ENCODE measurements around the gene SART1. TPM values are rescaled to one million over a fixed set of nuclear protein-coding genes. Genes with fewer than 3 reads are reported as not detected.
"Not testable (repeated sequence)": the region's sequence is repeated elsewhere in the genome, so short reads cannot be mapped to it uniquely, and the experiment has no call there.

The SART1 gene
- total RNA-seq, 1 donor: 41.6 TPM

DNA sequence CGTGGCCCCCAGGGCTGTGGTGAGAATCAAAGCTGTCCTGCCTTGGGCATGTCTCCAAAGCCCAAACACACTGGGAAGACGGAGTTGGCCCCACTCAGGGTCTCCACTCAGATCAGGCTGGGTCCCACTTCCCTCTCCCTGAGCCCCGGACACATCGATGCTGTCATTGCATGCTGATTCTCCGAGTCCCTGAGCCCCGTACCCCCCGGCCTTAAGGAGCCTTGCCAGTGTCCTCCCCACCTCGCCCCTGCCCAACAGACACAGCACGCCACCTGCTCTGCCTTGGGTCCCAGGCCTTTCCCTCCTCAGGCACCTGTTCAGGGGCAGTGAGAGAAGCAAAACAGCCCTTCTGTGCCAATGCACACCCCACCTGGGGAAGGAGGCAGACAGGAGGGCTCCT, 25.8 kb downstream of the SART1 start:
- Histone ChIP-seq H3K4me1 (ENCODE audit: insufficient read depth, low read length) (peaks cover 17% of the 10 kb centered on the region), H3K9me3 (ENCODE audit: low read depth, low read length) (no peaks in the 10 kb centered on the region), H3K4me3 (ENCODE audit: low read length) (no peak overlapping the region), H3K27me3 (ENCODE audit: insufficient read depth, low read length) (no peaks in the 10 kb centered on the region)

DNA sequence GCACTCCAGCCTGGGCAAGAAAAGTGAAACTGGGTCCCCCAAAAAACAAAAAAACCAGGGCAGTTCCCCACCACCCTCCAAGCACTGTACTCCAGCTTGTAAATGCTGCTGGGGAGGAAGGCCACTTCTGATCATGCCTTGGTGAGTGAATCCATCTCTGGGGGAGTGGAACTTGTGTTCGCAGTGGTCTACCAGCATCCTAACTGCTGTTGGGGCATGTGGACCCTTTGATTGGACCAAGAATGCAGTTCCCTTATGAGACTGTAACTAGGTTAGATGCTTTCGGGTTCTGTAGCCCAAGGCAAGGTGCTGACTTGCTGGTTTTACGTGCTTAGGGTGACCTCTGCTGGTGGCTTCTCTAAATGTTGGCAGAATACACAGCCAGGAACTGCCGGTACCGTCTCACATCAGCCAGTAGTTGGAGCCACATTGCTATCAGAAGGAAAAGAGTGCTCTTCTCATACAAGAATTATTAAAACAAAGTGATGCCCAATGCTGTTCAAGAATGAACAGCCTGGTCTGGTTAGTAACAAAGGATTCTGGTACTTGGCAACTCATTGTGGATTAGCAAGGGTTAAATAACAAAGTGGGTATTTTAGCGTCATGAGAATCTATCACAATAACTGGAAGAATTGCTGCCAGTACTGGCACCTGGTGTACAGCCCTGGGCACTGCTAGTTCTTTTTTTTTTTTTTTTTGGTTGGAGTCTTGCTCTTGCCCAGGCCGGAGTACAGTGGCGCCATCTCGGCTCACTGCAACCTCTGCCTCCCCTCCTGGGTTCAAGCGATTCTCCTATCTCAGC, 27.5 kb downstream of the SART1 start:
- Histone ChIP-seq H3K9me3 (ENCODE audit: low read depth, low read length) (no peaks in the 10 kb centered on the region), H3K27me3 (ENCODE audit: insufficient read depth, low read length) (no peaks in the 10 kb centered on the region), H3K4me3 (ENCODE audit: low read length) (no peak overlapping the region), H3K4me1 (ENCODE audit: insufficient read depth, low read length) (peaks cover 17% of the 10 kb centered on the region)

DNA sequence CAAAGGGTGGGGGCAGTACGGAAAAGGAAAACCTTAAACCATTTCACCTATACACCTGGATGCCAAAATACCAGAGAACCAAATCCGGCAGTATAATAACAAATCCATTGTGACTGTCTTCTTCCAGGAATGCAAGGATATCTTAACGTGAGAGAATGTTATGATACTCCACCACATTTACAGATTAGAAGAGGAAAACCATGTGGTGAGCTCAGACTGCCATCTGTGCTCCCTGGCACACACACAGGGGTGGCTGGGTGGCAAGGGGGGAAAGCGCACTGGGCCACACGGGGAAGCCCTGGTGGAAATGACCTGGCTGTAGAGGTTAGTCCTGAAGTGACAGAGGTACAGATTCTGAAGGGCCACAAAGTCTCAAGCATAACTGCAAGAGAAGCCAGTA, 30.5 kb downstream of the SART1 start:
- no peak overlapping the region for H3K4me3 ChIP-seq (ENCODE audit: low read length)
- H3K4me1 ChIP-seq (ENCODE audit: insufficient read depth, low read length): peaks cover 7% of the 10 kb centered on the region
- no peaks in the 10 kb centered on the region for H3K9me3 ChIP-seq (ENCODE audit: low read depth, low read length)
- no peaks in the 10 kb centered on the region for H3K27me3 ChIP-seq (ENCODE audit: insufficient read depth, low read length)

DNA sequence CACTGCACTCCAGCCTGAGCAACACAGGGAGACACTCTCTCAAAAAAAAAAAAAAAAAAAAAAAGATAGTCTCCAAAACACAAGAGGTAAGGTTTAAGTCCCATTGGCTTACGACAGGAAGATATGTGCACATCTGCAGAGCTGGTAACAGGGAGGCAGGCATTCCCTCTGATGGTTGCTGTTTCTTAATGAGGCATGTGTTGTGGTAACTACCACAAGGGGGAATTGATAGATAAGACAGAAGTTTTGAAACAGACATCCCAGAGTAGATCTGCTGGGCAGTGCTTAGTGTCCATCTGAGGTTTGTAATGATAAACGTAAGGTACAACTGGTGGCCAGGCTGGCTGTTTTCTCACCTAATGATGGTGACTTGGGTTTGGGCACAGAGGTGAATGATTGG, 35.8 kb downstream of the SART1 start:
- H3K27me3 ChIP-seq (ENCODE audit: insufficient read depth, low read length): no peaks in the 10 kb centered on the region
- H3K9me3 ChIP-seq (ENCODE audit: low read depth, low read length): no peaks in the 10 kb centered on the region
- no peak overlapping the region for H3K4me3 ChIP-seq (ENCODE audit: low read length)
- peaks cover 16% of the 10 kb centered on the region for H3K4me1 ChIP-seq (ENCODE audit: insufficient read depth, low read length)

DNA sequence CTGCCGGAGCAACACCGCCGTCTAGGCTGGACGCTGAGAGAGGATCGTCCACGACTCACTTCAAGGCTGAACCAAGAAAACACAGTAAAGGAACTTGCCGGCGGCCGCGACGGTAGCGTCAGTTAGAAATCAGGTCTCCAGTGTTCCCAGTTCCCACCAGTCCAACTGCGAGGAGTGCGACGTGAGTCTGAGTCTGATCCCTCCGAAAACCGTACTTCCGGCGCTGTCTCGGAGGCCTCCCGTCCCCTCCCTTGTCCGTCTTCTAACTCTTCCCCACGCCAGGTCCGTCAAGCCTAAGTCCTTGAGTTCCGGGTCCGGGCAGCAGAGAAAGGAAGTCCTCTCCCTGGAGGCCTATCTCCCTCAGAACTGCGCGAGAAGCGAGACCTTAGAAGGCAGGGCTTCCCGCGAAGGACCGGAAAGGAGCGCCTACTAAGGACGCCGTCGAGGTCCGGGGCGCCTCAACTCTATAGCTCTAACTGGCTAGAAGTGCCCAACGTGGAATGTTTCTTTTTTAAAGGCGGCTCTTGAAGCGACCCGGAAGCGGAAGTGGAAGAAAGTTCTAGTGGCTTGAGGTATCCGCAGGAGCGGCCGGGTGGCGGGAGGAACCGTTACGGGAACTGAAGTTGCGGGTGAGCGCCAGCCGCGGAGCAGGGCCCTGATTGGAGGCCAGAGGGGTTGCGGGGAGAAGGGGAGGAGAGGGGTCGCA, 40.6 kb downstream of the SART1 start, which contains the start of the genes BANF1 and EIF1AD:
Gene BANF1, plus strand, starts transcription at position 562 of the 706 bp plus-strand sequence. CDS start 748 bp downstream, outside the sequence.
Gene EIF1AD, minus strand, starts transcription at position 216 of the 706 bp plus-strand sequence. CDS start 1,768 bp downstream, outside the sequence.
- H3K4me1 ChIP-seq (ENCODE audit: insufficient read depth, low read length): peaks cover 26% of the 10 kb centered on the region
- no peaks in the 10 kb centered on the region for H3K9me3 ChIP-seq (ENCODE audit: low read depth, low read length)
- no peaks in the 10 kb centered on the region for H3K27me3 ChIP-seq (ENCODE audit: insufficient read depth, low read length)
- peak within 1 kb of the TSS; percentile 92 for H3K4me3 ChIP-seq (ENCODE audit: low read length)

DNA sequence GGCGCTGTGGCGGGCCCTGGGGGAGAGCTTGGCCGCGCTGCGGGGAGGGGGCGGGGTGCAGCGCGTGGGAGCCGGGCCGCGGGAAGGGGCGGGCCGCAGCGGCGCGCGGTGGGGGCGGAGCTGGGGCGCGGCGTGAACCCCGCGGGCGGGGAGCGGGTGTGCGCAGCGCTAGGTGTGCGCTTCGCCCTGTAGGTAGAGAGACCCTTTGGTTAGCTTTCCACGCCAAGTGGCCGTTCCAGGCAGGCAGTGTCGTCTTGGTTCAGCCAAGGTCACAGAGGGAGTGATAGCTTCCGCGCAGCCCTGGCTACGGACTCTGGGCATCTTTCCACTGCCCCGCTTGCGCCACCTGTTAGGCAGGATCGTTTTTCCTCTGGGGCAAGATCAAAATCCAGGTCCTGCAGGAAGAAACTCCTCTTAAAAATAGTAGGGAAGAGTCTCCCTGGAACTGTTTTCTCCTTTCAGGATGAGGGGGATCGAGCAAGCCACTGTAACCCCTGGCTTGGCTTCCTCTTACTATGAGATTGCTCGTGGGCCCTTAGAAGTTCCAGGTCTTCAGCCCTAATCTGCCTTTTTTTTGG, 41.2 kb downstream of the SART1 start:
- Histone ChIP-seq H3K4me1 (ENCODE audit: insufficient read depth, low read length) (peaks cover 26% of the 10 kb centered on the region), H3K4me3 (ENCODE audit: low read length) (peak overlapping the region; percentile 92), H3K9me3 (ENCODE audit: low read depth, low read length) (no peaks in the 10 kb centered on the region), H3K27me3 (ENCODE audit: insufficient read depth, low read length) (no peaks in the 10 kb centered on the region)

DNA sequence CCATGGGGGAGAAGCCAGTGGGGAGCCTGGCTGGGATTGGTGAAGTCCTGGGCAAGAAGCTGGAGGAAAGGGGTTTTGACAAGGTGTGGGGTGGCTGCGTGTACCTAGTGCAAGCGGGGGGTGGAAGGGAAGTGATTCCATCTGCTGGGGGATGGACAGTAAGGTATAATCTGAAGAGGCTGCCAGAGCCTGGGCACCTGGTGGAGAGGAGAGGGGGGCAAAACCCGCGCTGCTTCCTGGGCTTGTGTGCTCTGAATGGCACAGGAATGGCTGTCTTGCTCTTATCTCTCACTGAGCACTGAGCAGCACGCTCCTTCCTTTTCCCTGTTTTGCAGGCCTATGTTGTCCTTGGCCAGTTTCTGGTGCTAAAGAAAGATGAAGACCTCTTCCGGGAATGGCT, 41.8 kb downstream of the SART1 start:
- H3K27me3 ChIP-seq (ENCODE audit: insufficient read depth, low read length): no peaks in the 10 kb centered on the region
- H3K4me1 ChIP-seq (ENCODE audit: insufficient read depth, low read length): peaks cover 26% of the 10 kb centered on the region
- no peaks in the 10 kb centered on the region for H3K9me3 ChIP-seq (ENCODE audit: low read depth, low read length)
- H3K4me3 ChIP-seq (ENCODE audit: low read length): peak overlapping the region; percentile 92

DNA sequence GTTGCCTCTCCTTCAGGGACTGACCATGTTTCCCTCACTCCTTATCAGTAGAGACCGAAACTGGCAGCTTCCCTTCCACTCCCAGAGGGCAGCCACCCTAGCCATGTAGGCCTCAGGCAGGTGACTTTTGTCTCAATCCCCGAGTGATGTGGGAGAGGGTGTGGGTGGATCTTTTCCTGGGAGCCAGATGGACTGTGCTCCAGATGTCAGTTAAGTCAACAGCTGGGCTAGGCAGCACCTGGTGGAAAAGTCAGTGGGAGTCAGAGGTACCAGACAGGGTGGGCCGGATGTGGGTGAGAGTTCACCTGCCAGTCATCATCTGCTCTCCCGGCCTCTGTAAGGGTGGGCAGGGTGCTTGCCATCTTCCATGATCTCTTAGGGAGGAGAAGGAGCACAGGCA, 42.7 kb downstream of the SART1 start:
- Histone ChIP-seq H3K27me3 (ENCODE audit: insufficient read depth, low read length) (no peaks in the 10 kb centered on the region), H3K4me1 (ENCODE audit: insufficient read depth, low read length) (peaks cover 26% of the 10 kb centered on the region), H3K9me3 (ENCODE audit: low read depth, low read length) (no peaks in the 10 kb centered on the region), H3K4me3 (ENCODE audit: low read length) (no peak overlapping the region)

DNA sequence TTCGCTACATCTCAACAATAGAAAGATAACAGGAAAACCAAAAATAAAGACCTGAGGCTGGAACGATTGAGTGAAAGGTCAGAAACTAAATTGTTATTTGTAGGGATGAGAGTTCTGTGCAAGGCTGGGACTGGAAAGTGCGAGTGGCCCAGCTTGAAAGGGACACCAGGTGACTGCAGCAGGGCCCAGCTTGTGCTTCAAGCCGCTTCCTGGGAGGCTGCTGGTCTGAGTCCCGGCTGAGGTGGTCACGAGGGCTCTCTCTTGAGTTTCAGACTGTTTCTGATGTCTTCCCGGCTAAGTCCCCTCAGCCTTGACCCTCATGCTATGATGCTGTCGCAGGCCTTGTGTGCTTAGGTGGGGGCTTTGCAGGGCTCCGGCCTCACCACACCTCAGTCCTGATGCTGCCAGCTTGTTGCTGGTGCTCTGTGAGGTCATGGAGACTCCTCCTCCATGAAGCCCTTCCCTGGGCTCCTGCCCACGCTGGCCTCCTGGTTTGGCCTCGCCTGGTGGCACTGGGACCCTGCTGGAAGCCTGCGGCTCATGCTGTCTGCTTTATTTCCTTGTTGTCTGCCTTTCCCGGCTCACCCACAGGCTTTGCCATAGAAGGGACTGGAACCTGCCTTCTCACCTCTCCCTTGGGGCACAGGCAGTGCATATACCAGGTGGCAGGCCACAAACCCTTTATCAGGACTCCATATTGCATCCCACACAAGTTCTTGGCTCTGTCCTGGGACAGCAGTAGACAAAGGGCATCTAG, 44.8 kb downstream of the SART1 start:
- peaks cover 13% of the 10 kb centered on the region for H3K4me1 ChIP-seq (ENCODE audit: insufficient read depth, low read length)
- no peaks in the 10 kb centered on the region for H3K9me3 ChIP-seq (ENCODE audit: low read depth, low read length)
- H3K27me3 ChIP-seq (ENCODE audit: insufficient read depth, low read length): peaks cover 8% of the 10 kb centered on the region
- no peak overlapping the region for H3K4me3 ChIP-seq (ENCODE audit: low read length)

DNA sequence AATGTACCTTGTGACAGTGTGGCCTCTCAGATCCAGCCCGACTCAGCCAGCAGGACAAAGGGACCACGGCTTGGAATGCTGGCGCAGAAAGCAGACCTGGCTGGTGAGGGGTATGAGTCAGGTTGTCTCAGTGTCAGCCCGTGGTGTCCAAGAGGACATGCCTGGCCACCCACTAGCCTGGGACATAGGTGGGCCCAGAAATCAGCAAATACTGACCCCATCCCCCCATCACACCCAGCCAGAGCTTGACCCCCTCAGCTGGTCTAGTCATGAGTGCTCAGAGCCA, 45.3 kb downstream of the SART1 start:
- no peaks in the 10 kb centered on the region for H3K9me3 ChIP-seq (ENCODE audit: low read depth, low read length)
- peaks cover 14% of the 10 kb centered on the region for H3K4me1 ChIP-seq (ENCODE audit: insufficient read depth, low read length)
- peaks cover 13% of the 10 kb centered on the region for H3K27me3 ChIP-seq (ENCODE audit: insufficient read depth, low read length)
- H3K4me3 ChIP-seq (ENCODE audit: low read length): no peak overlapping the region

DNA sequence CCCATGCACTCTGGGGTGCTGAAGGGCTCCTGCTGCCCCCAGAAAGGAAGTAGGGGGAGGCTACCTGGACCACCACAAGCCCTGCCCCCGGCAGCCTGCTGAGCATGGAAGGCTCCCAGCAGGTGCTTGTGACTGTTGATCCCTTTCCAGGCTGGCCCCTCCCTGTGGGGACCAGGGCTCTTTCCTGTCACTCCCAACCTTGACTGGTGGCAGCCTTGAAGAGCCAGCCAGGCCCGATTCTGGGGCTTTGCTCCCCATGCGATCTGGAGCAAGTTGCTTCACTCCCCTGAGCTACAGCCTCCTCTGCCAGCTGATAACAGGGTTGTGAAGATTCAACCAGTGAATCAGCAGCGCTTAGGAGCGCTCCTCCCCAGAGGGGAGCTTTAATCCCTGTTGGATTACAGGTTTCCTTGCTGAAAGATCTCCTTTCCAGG, 45.7 kb downstream of the SART1 start:
- no peaks in the 10 kb centered on the region for H3K9me3 ChIP-seq (ENCODE audit: low read depth, low read length)
- no peak overlapping the region for H3K4me3 ChIP-seq (ENCODE audit: low read length)
- H3K4me1 ChIP-seq (ENCODE audit: insufficient read depth, low read length): peaks cover 18% of the 10 kb centered on the region
- H3K27me3 ChIP-seq (ENCODE audit: insufficient read depth, low read length): peaks cover 17% of the 10 kb centered on the region

DNA sequence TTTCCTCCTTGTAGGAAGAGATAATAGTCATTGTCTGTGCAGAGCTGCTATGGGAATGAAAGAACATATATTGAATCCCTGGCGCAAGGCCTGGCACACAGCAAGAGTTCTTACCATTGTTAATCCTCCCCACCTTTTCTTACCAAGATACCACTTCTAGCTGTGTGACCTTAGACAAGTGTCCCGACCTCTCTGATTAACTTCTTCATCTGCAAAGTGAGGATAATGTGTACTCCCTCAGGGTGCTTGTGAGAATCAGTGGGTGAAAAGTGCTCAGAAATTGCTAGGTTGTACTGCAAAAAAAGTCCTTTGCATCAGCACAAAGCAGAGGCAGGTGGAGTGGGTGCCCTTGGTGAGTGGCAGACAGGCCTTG, 46.5 kb downstream of the SART1 start:
- H3K27me3 ChIP-seq (ENCODE audit: insufficient read depth, low read length): peaks cover 23% of the 10 kb centered on the region
- H3K4me3 ChIP-seq (ENCODE audit: low read length): no peak overlapping the region

DNA sequence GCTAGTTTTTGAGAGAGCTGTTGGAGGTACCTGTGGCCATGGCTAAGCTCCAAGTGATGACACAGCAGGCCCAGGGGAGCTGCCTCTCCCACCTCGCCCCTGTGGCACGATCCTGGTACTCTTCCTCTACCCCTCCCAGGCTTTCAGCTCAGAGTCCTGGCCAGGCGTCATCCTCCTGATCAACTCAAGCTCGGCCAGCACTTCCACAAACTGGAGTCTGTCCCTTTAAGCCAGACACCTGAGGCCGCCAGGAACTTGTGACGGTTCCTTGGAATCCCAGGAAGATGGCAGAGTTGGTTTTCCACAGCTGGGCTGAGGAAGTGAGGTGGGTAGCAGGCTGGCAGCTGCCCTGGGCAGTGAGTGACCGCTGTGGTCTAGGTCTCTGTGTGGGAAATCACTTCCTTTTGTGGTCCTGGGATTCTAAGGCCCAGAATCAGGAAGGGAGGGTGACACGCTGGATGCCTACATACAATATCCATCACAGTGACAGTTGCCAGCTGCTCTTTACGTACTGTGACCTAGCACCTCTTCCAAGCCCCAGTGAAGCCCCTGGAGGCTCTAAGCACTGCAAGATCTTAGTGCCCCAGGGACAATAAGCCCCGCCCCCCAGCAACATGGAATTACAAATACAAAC, 47.1 kb downstream of the SART1 start:
- Histone ChIP-seq H3K4me1 (ENCODE audit: insufficient read depth, low read length) (peaks cover 21% of the 10 kb centered on the region), H3K27me3 (ENCODE audit: insufficient read depth, low read length) (peaks cover 26% of the 10 kb centered on the region), H3K4me3 (ENCODE audit: low read length) (no peak overlapping the region)

More for the DNA sequence above, 46.5 kb downstream of the SART1 start:
- H3K9me3 ChIP-seq (ENCODE audit: low read depth, low read length): no peaks in the 10 kb centered on the region
- peaks cover 21% of the 10 kb centered on the region for H3K4me1 ChIP-seq (ENCODE audit: insufficient read depth, low read length)

DNA sequence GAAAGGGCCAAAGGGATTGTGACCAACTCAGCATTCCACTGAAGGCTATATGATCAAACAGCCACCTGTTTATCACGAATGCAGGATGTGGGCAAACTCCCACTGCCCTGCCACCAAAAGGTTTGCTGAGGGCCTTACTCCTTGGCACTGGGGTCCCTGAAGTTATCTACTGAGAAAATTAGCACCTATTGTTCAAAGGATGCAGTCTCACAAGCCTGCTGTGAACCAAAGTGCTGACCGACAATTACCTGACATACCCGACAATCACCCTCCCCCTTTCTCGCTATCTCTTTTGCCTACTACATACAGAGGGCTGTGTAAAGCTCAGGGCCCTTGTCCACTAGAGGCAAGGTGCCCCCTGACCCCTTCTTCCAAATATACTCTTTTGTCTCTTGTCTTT, 48.5 kb downstream of the SART1 start:
- not testable (repeated sequence) for H3K9me3 ChIP-seq (ENCODE audit: low read depth, low read length); H3K4me3 ChIP-seq (ENCODE audit: low read length)
- Histone ChIP-seq H3K27me3 (ENCODE audit: insufficient read depth, low read length) (peaks cover 26% of the 10 kb centered on the region), H3K4me1 (ENCODE audit: insufficient read depth, low read length) (peaks cover 31% of the 10 kb centered on the region)

More for the DNA sequence above, 47.1 kb downstream of the SART1 start:
- H3K9me3 ChIP-seq (ENCODE audit: low read depth, low read length): no peaks in the 10 kb centered on the region

Measured in mononuclear cell (primary cell).